ENCODE measurements around the gene MTAP. TPM values are rescaled to one million over a fixed set of nuclear protein-coding genes. Genes with fewer than 3 reads are reported as not detected.

Gene MTAP
- polyA plus RNA-seq, 3 donors: 7.4 to 11.3 (median 7.8) TPM

DNA sequence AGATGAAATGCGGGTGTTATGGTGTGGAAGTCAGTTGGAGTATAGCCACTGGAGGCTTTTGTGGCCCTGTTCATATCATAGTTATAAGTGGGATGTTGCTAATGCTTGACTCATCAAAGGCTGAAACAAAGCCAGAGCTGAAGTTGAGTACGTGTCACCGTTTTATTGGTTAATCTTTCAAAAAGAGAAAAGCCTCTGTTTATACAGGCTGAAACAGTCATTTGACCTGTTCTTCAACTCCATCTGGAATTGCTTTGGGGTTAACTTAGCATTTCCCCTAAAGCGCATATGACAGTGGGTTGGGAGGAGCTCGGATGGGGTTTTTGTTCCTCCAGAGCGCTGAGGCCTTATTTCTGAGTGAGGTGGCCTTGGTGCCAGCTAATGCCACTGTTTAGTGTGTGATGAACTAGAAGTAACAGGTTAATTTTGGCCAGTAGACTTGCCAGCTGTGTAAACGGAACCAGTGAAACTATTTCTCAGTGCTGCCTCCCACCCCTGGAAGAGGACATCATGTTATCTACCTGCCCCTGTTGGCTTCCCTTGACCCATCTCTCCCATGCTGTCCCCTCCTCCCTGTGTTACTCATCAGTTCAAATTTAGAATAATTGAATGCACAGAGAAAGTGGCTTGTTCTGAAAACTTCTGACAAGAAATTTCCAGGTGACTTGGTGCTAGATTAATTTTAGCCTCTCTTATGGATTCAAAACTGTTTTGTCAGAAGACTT lies 34.2 kb downstream of the MTAP start:
- H4K20me1 ChIP-seq (ENCODE audit: insufficient read depth, low read length): peaks cover 6% of the 10 kb centered on the region
- no peak overlapping the region for H2AFZ ChIP-seq (ENCODE audit: insufficient read depth, low read depth, low read length, poor library complexity, severe bottlenecking)
- no peak overlapping the region for H3K9ac ChIP-seq (ENCODE audit: insufficient read depth, low read length, poor library complexity, severe bottlenecking)
- peaks cover 11 to 13% of the 10 kb centered on the region in 2 donors for H3K9me3 ChIP-seq (replicated peaks in 1 of 2; ENCODE audit: control insufficient read depth in 1 of 2, insufficient read depth in 1 of 2, low read length in 2 of 2)
- H3K27me3 ChIP-seq (ENCODE audit: control insufficient read depth in 2 of 2, insufficient read depth in 2 of 2, low read length in 2 of 2): no peaks in the 10 kb centered on the region
- intact Hi-C loops (cut with micrococcal nuclease): no loop called here
- peak in 1 of 3 donors; percentile 55 for DNase-seq
- WGBS (ENCODE audit: insufficient coverage): 93% methylated on average over 3 of the region's 7 CpGs
- H3K79me2 ChIP-seq (ENCODE audit: insufficient read depth, low read length): no peaks in the 10 kb centered on the region
- H3K27me3 Mint-ChIP-seq (ENCODE audit: low read depth in 3 of 3): no peaks in the 10 kb centered on the region
- peaks cover 68 to 78% of the 10 kb centered on the region in 2 donors for H3K36me3 Mint-ChIP-seq
- H3K27ac Mint-ChIP-seq: peak overlapping the region in 3 of 7 donors; percentile 21 to 76 (median 33)
- peaks cover 47 to 69% of the 10 kb centered on the region in 2 donors for H3K36me3 ChIP-seq (replicated peaks in 1 of 2; ENCODE audit: control insufficient read depth in 1 of 2, insufficient read depth in 2 of 2, low read length in 2 of 2)
- TF ChIP-seq, protein P1, sequence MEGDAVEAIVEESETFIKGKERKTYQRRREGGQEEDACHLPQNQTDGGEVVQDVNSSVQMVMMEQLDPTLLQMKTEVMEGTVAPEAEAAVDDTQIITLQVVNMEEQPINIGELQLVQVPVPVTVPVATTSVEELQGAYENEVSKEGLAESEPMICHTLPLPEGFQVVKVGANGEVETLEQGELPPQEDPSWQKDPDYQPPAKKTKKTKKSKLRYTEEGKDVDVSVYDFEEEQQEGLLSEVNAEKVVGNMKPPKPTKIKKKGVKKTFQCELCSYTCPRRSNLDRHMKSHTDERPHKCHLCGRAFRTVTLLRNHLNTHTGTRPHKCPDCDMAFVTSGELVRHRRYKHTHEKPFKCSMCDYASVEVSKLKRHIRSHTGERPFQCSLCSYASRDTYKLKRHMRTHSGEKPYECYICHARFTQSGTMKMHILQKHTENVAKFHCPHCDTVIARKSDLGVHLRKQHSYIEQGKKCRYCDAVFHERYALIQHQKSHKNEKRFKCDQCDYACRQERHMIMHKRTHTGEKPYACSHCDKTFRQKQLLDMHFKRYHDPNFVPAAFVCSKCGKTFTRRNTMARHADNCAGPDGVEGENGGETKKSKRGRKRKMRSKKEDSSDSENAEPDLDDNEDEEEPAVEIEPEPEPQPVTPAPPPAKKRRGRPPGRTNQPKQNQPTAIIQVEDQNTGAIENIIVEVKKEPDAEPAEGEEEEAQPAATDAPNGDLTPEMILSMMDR (IDR thresholded peaks at IDR 0.05): no peak
- no peak overlapping the region for H3K4me3 ChIP-seq (replicated peaks in 1 of 3; ENCODE audit: low read depth in 2 of 3, low read length in 3 of 3)
- no peak overlapping the region for H3K4me3 Mint-ChIP-seq
- no peak overlapping the region for H3K4me2 ChIP-seq (replicated peaks; ENCODE audit: extremely low read depth, low read length, poor library complexity, severe bottlenecking)
- H3K4me1 ChIP-seq (ENCODE audit: control insufficient read depth in 1 of 2, insufficient read depth in 2 of 2, low read length in 2 of 2): peaks cover 29% of the 10 kb centered on the region in 2 donors
- H3K9me3 Mint-ChIP-seq: peaks cover 11 to 26% (median 19%) of the 10 kb centered on the region in 7 donors
- H3K4me1 Mint-ChIP-seq: peaks cover 37% of the 10 kb centered on the region
- H3K27ac ChIP-seq (ENCODE audit: low read depth in 1 of 2, low read length in 2 of 2): no peak overlapping the region

- 98% methylated on average over 5 of the region's 6 CpGs for WGBS (ENCODE audit: insufficient coverage)
- no peak for DNase-seq
- Mint-ChIP-seq H3K4me3 (no peak overlapping the region), H3K9me3 (peaks cover 14 to 32% (median 24%) of the 10 kb centered on the region in 7 donors), H3K27ac (no peak overlapping the region), H3K36me3 (peaks cover 72 to 84% of the 10 kb centered on the region in 2 donors), H3K4me1 (peaks cover 28% of the 10 kb centered on the region), H3K27me3 (ENCODE audit: low read depth in 3 of 3) (no peaks in the 10 kb centered on the region)
- H3K4me3 ChIP-seq (replicated peaks in 1 of 3; ENCODE audit: low read depth in 2 of 3, low read length in 3 of 3): no peak overlapping the region
- TF ChIP-seq, protein P1 (IDR thresholded peaks at IDR 0.05): no peak
- peaks cover 20% of the 10 kb centered on the region in 2 donors for H3K4me1 ChIP-seq (ENCODE audit: control insufficient read depth in 1 of 2, insufficient read depth in 2 of 2, low read length in 2 of 2)
- H2AFZ ChIP-seq (ENCODE audit: insufficient read depth, low read depth, low read length, poor library complexity, severe bottlenecking): no peak overlapping the region
- intact Hi-C loops (cut with micrococcal nuclease): no loop called here
- H3K4me2 ChIP-seq (replicated peaks; ENCODE audit: extremely low read depth, low read length, poor library complexity, severe bottlenecking): no peak overlapping the region
- no peaks in the 10 kb centered on the region for H3K27me3 ChIP-seq (ENCODE audit: control insufficient read depth in 2 of 2, insufficient read depth in 2 of 2, low read length in 2 of 2)
- peaks cover 50 to 72% of the 10 kb centered on the region in 2 donors for H3K36me3 ChIP-seq (replicated peaks in 1 of 2; ENCODE audit: control insufficient read depth in 1 of 2, insufficient read depth in 2 of 2, low read length in 2 of 2)
- no peak overlapping the region for H3K27ac ChIP-seq (ENCODE audit: low read depth in 1 of 2, low read length in 2 of 2)
- peaks cover 6% of the 10 kb centered on the region for H4K20me1 ChIP-seq (ENCODE audit: insufficient read depth, low read length)
- H3K9ac ChIP-seq (ENCODE audit: insufficient read depth, low read length, poor library complexity, severe bottlenecking): no peak overlapping the region
- H3K79me2 ChIP-seq (ENCODE audit: insufficient read depth, low read length): no peaks in the 10 kb centered on the region
- H3K9me3 ChIP-seq (replicated peaks in 1 of 2; ENCODE audit: control insufficient read depth in 1 of 2, insufficient read depth in 1 of 2, low read length in 2 of 2): peaks cover 12 to 13% of the 10 kb centered on the region in 2 donors
These were observed 35.1 kb downstream of the MTAP start for GRCh38 chr9:21837501-21837900.
